ENCODE results near the gene SERPINA7.
"Not testable (repeated sequence)": the region's sequence is repeated elsewhere in the genome, so short reads cannot be mapped to it uniquely, and the experiment has no call there.

SERPINA7 gene, protein sequence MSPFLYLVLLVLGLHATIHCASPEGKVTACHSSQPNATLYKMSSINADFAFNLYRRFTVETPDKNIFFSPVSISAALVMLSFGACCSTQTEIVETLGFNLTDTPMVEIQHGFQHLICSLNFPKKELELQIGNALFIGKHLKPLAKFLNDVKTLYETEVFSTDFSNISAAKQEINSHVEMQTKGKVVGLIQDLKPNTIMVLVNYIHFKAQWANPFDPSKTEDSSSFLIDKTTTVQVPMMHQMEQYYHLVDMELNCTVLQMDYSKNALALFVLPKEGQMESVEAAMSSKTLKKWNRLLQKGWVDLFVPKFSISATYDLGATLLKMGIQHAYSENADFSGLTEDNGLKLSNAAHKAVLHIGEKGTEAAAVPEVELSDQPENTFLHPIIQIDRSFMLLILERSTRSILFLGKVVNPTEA

DNA sequence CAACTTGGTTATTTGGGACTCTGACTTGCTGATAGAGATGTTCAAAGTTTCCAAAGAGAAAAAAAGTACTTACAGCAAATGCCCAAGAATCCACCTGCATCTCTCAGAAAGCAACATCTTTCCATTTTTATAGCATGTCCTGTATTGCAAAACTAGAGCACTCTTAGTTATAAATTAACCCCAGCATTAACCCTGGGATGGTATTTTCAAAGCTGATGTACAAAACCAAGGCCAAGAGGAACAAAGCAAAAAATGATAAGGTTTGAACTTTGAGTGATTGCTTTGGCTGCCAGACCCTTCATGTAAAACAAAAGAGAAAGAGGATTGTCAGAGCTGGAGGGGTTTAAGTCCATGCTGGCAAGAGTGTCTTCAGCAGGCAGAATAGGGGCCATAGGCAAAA is at the start of gene SERPINA7:
Gene SERPINA7 (minus strand): TSS at position 103 of the 400 bp plus-strand sequence. CDS start 1,669 bp downstream, outside the sequence.
- no peak for DNase-seq

GRCh38 chrX:106069048-106069447 is 30.5 kb upstream of the SERPINA7 start:
- DNase-seq, result no peak

GRCh38 chrX:106050054-106050453 is 11.5 kb upstream of the SERPINA7 start:
- no peak for DNase-seq

DNA sequence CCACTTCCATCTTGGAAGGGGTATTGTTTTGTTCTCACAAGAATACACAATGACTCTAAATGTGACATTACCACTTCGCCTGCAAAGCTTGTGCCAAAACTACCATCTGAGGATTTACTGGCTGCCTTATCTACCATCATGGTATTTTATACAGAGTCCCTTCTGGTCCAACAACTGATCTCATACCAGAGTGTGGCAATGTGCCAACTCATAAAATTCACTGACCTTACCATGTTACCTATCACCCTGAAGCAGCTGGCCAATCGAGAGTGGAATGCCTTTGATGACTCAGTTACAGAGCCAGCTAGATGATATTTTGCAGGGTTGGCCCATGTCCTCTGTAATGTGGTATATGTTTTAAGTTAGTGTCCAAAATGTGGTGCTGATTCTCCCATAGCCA is 3.8 kb upstream of the SERPINA7 start:
- DNase-seq, result no peak

DNA sequence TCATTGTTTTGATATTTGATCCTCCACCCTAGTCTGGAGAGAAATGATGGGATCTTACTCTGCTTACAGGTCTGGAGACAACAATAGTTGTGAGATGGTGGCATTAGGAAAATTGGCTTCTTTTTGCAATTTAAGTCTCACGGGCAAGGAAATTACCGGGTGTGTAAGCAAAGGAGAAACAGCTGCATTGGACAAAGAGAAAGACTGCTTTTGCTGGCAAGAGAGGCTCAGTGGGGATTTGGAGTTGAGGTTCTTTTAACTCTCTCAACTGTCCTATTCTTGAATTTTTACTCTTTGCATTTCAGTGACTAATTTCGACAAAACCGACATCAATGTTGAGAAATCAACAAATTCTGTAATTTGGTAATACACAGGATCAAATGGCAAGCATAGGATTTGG is 2.3 kb upstream of the SERPINA7 start:
- no peak for DNase-seq

GRCh38 chrX:106039920-106040319 is 1.4 kb upstream of the SERPINA7 start:
- no peak for DNase-seq

DNA sequence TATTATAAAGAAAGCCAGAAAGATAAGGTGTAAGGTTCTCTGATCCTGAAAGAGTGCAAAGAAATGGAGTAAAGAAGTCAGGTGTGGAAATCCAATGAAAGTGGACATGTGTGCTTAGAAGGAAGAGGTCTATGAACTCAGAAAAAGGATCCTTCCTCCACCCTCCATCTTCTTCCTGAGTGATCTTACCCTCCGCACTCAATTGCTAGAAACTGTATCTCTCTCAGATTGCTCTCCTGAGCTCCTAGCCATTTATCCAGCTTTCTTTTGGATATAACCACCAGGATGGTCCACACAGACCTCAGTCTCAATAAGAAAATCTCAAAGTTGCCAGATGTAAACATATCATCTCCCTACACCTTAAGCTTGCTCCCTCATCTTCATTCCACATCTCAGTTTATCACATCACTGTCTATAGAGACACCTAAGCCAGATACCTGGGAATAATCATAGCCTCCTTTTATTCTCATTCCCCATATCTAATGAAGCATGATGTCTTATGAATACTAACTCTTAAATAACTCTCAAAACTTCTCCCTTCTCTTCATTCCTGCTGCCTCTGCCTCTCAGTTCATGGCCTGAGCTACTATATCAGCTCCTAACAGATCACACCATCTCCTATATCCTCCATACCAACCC is 573 bp downstream of the SERPINA7 start:
- DNase-seq, result no peak

DNA sequence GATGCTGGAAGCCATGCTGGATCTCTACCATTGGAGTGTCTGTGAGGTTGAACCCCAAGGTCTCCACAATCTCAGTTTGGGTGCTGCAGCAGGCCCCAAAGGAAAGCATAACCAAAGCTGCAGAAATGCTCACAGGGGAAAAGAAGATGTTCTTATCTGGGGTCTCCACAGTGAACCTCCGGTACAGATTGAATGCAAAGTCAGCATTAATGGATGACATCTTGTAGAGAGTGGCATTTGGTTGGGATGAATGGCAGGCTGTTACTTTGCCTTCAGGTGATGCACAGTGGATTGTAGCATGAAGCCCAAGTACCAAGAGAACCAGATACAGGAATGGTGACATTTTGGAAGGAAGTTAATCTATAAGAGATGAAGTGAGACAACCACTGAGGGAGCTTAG is 1.8 kb downstream of the SERPINA7 start:
- DNase-seq, result no peak

DNA sequence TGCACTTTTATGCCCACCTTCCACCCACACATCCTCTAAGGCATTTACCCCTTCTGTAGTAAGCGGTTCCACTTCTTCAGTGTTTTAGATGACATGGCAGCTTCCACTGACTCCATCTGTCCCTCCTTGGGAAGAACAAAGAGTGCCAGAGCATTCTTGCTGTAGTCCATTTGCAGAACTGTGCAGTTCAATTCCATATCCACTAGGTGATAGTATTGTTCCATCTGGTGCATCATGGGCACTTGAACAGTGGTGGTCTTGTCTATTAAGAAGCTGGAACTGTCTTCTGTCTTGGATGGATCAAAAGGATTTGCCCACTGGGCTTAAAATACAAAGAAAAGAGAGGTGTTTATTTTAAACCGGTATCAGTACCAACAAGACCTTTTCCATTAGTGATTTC is 3.5 kb downstream of the SERPINA7 start:
- DNase-seq, result no peak

DNA sequence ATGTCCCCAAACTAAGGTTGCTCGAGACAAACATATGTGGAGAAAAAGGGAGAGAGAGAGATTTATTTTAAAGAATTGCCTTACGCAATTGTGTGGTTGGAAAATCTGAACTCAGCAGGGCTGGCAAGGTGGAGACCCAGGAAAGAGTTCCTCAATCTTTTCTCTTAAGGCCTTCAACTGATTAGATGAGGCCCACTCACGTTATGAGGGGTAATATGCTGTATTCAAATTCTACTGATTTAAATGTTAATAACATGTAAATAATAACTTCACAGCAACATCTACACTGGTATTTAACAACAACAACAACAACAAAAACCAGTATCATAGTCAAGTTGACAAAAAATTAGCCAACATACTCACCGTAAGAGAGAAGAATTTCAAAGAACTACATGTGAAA is 14.6 kb downstream of the SERPINA7 start:
- no peak for DNase-seq

GRCh38 chrX:106022238-106022637 is 16.3 kb downstream of the SERPINA7 start:
- no peak for DNase-seq

GRCh38 chrX:106014119-106014775 is 24.3 kb downstream of the SERPINA7 start:
- DNase-seq, result no peak

DNA sequence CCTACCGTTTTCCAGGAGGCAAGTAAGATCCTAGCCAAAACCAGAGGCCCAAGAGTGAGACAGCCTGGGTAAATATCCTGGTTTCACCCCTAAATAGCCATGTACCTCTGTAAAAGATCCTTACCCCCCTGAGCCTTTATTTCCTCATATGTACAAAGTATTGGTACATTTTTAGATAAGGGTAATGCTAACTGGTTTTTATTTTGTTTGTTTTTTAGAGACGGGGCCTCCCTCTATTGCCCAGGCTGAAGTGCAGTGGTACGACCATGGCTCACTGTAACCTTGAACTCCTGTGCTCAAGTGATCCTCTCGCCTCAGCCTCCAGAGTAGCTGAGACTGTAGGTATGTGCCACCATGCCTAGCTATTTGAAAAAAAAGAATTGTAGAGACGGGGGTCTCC is 29.4 kb downstream of the SERPINA7 start:
- DNase-seq, result no peak

GRCh38 chrX:106007815-106008214 is 30.7 kb downstream of the SERPINA7 start:
- DNase-seq, result no peak

DNA sequence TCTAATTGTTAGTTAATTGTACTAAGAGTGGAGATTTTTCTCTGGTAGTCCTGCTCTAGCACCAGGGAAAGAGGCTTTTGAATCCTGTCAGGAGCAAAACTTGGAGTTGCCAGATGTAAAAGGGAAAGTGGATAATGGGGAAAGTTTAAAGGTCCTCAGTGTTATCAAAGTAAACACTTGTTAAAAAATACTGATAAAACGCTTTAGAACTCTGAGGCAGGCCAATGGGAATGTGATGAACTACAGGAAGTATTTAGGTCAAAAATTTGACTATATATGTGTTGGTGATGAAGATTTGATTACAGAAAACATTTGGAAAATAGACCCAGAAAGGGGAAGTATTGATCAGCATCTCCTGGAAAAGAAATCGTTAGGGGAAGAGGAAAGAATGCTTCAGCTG is 32.8 kb downstream of the SERPINA7 start:
- no peak for DNase-seq

DNA sequence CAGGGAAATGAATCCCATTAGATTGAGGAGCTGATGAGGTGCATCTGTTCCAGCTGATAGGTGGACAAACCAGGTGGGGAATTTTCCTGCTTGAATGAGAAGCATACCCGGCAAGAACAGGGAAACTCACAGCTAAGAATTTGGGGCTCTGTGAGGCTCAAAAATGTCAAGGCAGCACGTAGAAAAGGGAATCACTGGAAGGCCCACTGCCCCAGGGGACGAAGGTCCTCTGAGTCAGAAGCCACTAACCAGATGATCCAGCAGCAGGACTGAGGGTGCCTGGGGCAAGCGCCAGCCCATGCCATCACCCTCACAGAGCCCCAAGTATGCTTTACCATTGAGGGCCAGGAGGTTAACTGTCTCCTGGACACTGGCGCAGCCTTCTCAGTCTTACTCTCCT is 37.9 kb downstream of the SERPINA7 start:
- DNase-seq, result not testable (repeated sequence)

DNA sequence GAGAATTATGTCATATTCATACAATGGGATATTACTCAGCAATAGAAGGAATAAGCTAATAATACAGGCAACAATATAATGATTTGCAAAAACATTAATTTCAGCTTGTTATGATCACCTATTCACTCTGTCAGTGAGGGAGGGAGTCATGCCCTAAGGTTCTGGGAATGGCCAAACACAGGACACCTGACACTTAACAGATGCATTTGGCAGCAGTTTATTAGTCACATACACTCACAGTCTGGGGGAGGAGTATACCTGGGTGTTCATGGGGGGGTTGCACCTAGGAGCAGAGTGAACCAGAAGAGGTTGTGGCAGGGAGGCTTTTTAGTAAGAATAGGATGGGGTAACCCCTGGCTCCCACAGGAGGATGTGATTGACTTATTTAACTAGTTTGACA is 38.3 kb downstream of the SERPINA7 start:
- DNase-seq, result no peak

DNA sequence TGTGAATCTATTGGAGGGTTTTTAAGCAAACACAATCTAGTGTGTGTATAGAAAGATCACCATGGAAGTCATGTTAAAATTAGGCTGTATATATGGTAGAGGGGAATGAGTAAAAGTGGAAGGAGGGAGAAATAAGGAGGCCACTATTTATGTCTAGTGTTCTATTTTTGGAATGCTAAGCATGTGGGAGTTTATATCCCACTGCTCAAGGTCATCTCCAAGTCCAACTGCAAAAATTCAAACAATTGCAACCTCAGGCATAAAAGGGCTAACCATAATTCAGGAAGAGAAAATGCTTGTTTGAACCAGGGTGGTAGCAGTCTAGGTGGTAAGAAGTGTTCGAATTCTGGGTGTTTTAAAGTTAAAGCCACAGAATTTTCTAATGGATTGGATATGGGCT is 39.2 kb downstream of the SERPINA7 start:
- DNase-seq, result no peak

DNA sequence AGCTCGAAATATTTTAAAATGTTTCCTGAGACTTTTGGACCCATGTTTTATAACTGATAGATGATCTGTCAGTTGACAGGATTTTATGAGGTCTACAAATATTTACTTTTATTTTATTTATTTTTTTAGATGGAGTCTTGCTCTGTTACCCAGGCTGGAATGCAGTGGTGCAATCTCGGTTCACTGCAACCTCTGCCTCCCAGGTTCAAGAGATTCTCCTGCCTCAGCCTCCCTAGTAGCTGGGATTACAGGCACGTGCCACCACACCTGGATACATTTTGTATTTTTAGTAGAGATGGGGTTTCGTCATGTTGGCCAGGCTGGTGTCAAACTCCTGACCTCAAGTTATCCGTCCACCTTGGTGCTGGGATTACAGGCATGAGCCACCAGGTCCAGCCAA is 50.0 kb downstream of the SERPINA7 start:
- not testable (repeated sequence) for DNase-seq
